KMS-11 (cell line): ENCODE data around the gene TPGS2.
A peak's percentile ranks its signal among the peaks of the same experiment; 100 is the strongest.
"Not testable (repeated sequence)": the region's sequence is repeated elsewhere in the genome, so short reads cannot be mapped to it uniquely, and the experiment has no call there.

Source experiments
- H2AFZ ChIP-seq: fragments of 200-600 bp; sonication (generic); 2 replicates; pipeline ENCODE4 v1.6.1; 2016; ENCODE audit warnings: antibody characterized with exemption, mixed run types, low read depth
- H3K27ac ChIP-seq: fragments of 200-600 bp; sonication (generic); 2 replicates; pipeline ENCODE4 v1.6.1; 2016; ENCODE audit warnings: mild to moderate bottlenecking, mixed run types
- H3K27me3 ChIP-seq: fragments of 200-600 bp; sonication (generic); 2 replicates; pipeline ENCODE4 v1.6.1; 2017; ENCODE audit warnings: mild to moderate bottlenecking, low read depth, mixed run types, moderate library complexity; ENCODE audit not compliant: insufficient read depth
- H3K36me3 ChIP-seq: fragments of 200-600 bp; sonication (generic); 2 replicates; pipeline ENCODE4 v1.6.1; 2017; ENCODE audit warnings: mild to moderate bottlenecking, mixed run types; ENCODE audit not compliant: insufficient read depth
- H3K4me1 ChIP-seq: fragments of 200-600 bp; sonication (generic); 2 replicates; pipeline ENCODE4 v1.6.1; 2016; ENCODE audit warnings: mild to moderate bottlenecking, low read depth, mixed run types; ENCODE audit not compliant: poor library complexity, severe bottlenecking
- H3K4me2 ChIP-seq: fragments of 200-600 bp; sonication (generic); 2 replicates; pipeline ENCODE4 v1.7.0; 2016; ENCODE audit warnings: mild to moderate bottlenecking, mixed run types
- H3K4me3 ChIP-seq: fragments of 200-600 bp; sonication (generic); IDR thresholded peaks from 2 replicates; pipeline ENCODE4 v1.6.1; 2017; ENCODE audit warnings: low read depth, low read length, mixed read lengths; ENCODE audit not compliant: insufficient read depth
- H3K79me2 ChIP-seq: fragments of 200-600 bp; sonication (generic); 2 replicates; pipeline ENCODE4 v1.6.1; 2016; ENCODE audit warnings: low read depth, mixed run types; ENCODE audit not compliant: insufficient read depth
- H3K9ac ChIP-seq: fragments of 200-600 bp; sonication (generic); 2 replicates; pipeline ENCODE4 v1.6.1; 2016; ENCODE audit warnings: mild to moderate bottlenecking, mixed run types
- H4K20me1 ChIP-seq: fragments of 200-600 bp; sonication (generic); 2 replicates; pipeline ENCODE4 v1.6.1; 2016; ENCODE audit warnings: mild to moderate bottlenecking, mixed run types; ENCODE audit not compliant: insufficient read depth
- CTCF ChIP-seq: fragments of 200-600 bp; sonication (generic); conservative IDR thresholded peaks from 2 replicates; pipeline ENCODE4 v1.6.1; 2017; ENCODE audit warnings: low read depth, mild to moderate bottlenecking, antibody characterized with exemption, low read length, moderate library complexity, mixed read lengths

Gene TPGS2

DNA sequence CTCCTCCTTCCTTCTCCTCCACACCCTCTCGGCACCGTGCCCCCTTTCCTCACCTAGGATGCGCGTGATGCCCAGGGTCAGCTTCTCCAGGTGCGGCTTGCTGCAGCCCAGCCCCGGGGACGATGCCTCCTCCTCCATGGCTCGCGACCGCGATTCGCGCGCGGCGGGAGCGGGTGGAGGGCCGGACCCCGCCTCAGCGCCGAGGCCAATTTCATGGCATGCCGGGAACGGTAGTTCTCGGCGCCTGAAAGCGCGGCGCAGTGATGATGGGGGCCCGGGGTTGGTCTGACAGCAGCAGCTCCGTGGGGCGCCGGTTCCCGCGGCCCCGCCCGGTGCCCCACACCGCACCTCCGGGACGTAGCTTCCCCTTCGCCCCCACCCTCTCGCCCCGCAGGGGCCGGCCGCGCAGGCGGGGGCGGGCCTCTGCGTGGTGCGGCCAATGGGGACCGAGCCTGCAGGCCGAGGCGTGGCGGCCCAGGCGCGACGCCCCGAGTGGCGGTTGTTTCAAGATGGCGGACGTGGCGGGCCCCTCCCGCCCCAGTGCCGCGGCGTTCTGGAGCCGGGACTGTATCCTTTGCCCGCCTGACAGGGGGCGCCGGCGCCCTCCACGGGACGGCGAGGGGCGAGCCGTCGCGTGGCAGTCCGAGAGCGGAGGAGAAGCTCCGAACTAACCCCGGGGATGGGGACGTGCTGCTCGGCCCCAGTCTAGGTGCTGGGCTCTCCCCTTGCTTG lies at the start of gene TPGS2, which contains the start of gene KIAA1328:
TPGS2 (minus strand) TSS at position 373 of the 732 bp plus-strand sequence; CDS start at position 138, 235 bp downstream.
KIAA1328 (plus strand) TSS at position 498 of the 732 bp plus-strand sequence; CDS start at position 510, 12 bp downstream.
- Histone ChIP-seq H3K79me2 (peaks cover 28% of the 10 kb centered on the region), H3K36me3 (no peaks in the 10 kb centered on the region), H3K4me1 (peaks cover 40% of the 10 kb centered on the region), H3K27me3 (no peaks in the 10 kb centered on the region), H3K4me2 (peak within 1 kb of the TSS; percentile 67), H3K9ac (peak within 1 kb of the TSS; percentile 82), H2AFZ (peak within 1 kb of the TSS; percentile 88), H4K20me1 (no peaks in the 10 kb centered on the region), H3K4me3 (no peak within 1 kb of the TSS), H3K27ac (peak within 1 kb of the TSS; percentile 77)
- peak; percentile 66 for TF ChIP-seq CTCF

- H3K36me3 ChIP-seq, H4K20me1 ChIP-seq, H3K4me1 ChIP-seq, H3K27ac ChIP-seq, H3K27me3 ChIP-seq, H3K4me3 ChIP-seq, H3K9ac ChIP-seq, H3K79me2 ChIP-seq, H3K4me2 ChIP-seq, H2AFZ ChIP-seq: not testable (repeated sequence)
Measured at GRCh38 chr18:36873826-36874225, 45.0 kb upstream of the TPGS2 start.

- Histone ChIP-seq H3K4me3 (no peak overlapping the region), H4K20me1 (no peaks in the 10 kb centered on the region), H3K36me3 (no peaks in the 10 kb centered on the region), H3K4me1 (peaks cover 8% of the 10 kb centered on the region), H3K27me3 (no peaks in the 10 kb centered on the region), H3K27ac (no peak overlapping the region), H3K4me2 (no peak overlapping the region), H3K9ac (no peak overlapping the region), H2AFZ (no peak overlapping the region), H3K79me2 (no peaks in the 10 kb centered on the region)
- TF ChIP-seq CTCF = no peak
Measured at GRCh38 chr18:36872329-36872728, 43.5 kb upstream of the TPGS2 start.

DNA sequence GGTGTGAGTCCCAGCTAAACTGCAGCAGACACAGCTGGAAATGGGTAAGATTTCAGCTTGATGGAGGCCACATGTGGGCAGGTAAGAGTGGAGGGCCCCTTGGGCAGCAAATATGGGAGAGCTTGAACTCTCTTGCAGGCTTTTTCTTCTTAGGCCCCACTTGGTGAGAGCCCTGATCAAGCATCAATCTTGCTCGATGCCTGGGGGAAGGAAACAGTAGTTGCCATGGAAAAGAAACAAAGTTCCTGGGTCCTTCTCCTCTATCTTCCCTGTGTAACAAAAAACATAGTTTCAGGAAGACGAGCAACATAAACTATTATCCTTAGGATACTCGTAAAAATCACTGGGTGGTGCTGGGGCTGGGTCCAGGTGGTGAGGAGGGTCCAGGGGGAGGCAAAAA lies 43.0 kb upstream of the TPGS2 start:
- Histone ChIP-seq H3K9ac (no peak overlapping the region), H2AFZ (no peak overlapping the region), H3K4me2 (no peak overlapping the region), H3K36me3 (no peaks in the 10 kb centered on the region), H3K27ac (no peak overlapping the region), H4K20me1 (no peaks in the 10 kb centered on the region), H3K4me3 (no peak overlapping the region), H3K4me1 (peaks cover 8% of the 10 kb centered on the region), H3K79me2 (no peaks in the 10 kb centered on the region), H3K27me3 (no peaks in the 10 kb centered on the region)
- TF ChIP-seq CTCF = no peak

GRCh38 chr18:36867056-36867455 lies 38.3 kb upstream of the TPGS2 start:
- Histone ChIP-seq H4K20me1 (no peaks in the 10 kb centered on the region), H3K79me2 (no peaks in the 10 kb centered on the region), H3K36me3 (no peaks in the 10 kb centered on the region), H3K4me1 (peaks cover 2% of the 10 kb centered on the region), H2AFZ (no peak overlapping the region), H3K9ac (no peak overlapping the region), H3K4me3 (no peak overlapping the region), H3K27ac (no peak overlapping the region), H3K27me3 (no peaks in the 10 kb centered on the region), H3K4me2 (no peak overlapping the region)
- TF ChIP-seq CTCF = no peak
